Hematopoietic multipotent progenitor cell (in vitro differentiated cells): ENCODE measurements around the gene PRRT2. TPM values are rescaled to one million over a fixed set of nuclear protein-coding genes. Genes with fewer than 3 reads are reported as not detected.

ENCODE experiments used
- DNase-seq, 3 donors: peaks; one replicate each; pipeline ENCODE4 v3.0.0-alpha.2; 2011 to 2015; ENCODE audit warnings: low read depth in 2 of 3, low spot score in 2 of 3
- total RNA-seq: library from RNA; depleted of rRNA; stranded (reverse); fragments of >200 nt; gene quantifications from one replicate; pipeline ENCODE4 v1.2.3, GENCODE V29; 2012

PRRT2 gene
- total RNA-seq, 1 donor: 0.27 TPM

DNA sequence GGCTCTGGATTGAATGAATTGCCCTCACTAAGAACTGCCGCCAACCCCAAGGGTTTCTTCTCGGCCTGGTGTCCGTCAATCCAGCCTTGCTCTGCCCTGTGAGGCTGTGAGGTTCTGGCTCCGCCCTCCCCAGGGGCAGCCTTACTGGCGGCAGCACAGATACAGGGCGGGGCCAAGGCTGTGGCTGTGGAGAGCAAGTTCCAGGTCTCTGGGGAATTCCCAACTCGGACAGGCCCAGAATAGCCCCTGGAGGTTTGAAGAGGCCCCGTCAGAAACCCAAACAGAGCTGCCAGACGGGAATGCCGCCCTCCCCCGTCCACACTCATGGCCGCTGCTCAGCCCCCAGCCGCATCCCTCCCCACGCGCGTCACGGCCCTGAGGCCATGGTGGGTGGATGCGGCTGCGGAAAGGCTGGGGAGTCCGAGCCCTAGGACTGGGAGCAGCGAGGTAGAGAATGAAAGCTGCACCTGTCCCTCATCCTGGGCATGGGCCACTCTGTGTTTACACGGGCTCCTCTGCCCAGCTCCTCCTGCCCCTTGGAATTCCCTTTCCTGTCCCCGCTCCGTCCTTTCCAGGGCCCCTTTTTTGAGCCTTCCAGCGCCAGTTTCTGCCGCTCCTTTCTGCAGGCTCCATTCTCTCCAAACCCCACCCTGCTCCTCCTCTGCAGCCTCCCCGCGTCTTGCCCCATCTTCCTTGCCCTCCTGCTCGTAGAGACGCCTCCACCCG, 660 bp upstream of the PRRT2 start:
- DNase-seq: peak in 2 of 3 donors; percentile 73 to 75

DNA sequence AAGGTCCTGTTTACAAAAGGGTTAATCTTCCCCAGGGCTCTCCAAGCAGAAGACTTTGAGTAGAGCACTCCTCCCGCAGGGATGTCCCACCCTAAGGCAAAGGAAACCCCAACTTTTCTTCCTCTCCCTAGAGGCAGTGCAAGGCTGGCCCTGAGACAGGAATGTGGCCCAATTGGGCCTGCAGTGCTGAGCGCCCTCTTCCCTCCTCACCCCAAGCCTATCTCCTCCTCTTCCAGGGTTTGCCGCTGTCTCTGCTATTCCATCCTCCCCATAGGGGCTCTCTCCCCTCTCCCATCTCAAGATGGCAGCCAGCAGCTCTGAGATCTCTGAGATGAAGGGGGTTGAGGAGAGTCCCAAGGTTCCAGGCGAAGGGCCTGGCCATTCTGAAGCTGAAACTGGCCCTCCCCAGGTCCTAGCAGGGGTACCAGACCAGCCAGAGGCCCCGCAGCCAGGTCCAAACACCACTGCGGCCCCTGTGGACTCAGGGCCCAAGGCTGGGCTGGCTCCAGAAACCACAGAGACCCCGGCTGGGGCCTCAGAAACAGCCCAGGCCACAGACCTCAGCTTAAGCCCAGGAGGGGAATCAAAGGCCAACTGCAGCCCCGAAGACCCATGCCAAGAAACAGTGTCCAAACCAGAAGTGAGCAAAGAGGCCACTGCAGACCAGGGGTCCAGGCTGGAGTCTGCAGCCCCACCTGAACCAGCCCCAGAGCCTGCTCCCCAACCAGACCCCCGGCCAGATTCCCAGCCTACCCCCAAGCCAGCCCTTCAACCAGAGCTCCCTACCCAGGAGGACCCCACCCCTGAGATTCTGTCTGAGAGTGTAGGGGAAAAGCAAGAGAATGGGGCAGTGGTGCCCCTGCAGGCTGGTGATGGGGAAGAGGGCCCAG, 1.0 kb downstream of the PRRT2 start:
- DNase-seq: no peak

DNA sequence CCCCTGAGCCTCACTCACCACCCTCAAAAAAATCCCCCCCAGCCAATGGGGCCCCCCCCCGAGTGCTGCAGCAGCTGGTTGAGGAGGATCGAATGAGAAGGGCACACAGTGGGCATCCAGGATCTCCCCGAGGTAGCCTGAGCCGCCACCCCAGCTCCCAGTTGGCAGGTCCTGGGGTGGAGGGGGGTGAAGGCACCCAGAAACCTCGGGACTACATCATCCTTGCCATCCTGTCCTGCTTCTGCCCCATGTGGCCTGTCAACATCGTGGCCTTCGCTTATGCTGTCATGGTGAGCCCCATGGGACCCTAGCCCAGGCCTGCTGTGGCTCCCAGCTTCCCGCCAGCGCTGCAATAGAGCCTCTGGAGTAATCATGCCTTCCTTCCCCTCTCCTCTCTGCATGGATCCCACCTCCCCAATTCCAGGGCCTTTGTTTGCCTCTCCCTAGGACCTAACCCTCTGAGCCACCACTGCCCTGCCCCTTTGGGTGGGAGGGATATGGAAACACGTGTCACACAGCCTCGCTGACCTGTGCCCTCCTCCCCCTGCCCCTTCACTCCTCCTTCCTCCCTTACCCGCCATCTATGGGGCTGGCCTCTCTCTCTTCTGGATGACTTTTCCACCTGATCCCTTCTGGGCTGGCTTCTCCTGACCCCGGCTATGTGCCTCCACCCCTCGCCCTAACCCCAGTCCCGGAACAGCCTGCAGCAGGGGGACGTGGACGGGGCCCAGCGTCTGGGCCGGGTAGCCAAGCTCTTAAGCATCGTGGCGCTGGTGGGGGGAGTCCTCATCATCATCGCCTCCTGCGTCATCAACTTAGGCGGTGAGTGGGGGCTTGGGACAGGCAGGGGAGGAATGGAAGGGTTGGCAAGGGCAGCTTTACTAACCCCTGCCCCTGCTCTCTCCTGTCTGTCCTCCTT, 1.9 kb downstream of the PRRT2 start:
- no peak for DNase-seq

DNA sequence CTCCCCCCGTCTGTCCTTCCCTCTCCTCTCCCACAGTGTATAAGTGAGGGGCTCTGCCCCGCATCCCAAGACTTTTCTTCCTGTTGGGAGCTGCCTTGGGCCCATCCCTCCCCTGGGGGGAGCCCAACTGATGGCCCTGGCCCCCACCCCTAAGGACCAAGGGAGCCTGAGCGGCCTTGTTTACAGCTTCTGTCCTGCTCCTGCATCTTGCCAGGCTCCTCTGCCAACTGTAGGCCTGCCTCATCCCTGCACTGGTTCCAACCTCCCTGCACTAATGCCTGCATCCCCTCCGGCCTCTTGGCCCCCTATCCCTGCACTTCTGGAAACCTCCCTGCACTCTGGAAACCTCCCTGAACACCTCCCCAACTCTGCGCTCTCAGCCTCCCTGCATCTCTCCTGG, 2.6 kb downstream of the PRRT2 start:
- no peak for DNase-seq

DNA sequence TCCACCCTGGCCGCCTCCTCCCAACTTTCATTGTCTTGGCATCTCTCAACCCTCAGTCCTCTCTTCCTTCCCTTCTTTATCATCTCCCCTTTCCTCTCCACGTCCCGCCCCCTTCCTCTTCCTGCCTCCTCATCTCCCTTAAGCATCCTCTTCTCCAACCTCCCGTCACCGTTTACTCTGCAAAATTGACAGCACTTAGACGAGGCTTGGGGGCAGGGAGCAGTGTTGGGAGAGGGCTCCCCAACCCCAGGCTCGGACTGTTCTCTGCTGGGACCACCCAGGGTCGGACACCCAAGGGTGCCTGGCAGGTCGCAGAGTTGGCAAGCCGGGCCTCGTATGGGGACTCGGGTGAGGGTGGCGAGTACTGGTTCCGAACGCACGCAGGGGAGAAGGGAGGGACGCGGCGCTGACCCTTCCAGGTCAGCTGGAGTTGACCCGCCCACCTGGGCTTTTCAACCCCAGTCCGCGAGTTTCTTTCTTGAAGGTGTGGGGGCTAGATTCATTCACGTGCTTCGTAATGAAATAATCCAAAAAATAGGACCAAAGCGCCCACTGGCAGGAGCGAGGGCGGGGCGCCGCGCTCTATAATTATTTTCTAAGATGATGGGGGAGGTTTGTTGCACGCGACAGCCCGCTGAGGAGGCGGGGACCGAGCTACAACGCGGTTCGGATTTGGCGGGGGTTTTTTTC, 3.2 kb downstream of the PRRT2 start:
- no peak for DNase-seq

DNA sequence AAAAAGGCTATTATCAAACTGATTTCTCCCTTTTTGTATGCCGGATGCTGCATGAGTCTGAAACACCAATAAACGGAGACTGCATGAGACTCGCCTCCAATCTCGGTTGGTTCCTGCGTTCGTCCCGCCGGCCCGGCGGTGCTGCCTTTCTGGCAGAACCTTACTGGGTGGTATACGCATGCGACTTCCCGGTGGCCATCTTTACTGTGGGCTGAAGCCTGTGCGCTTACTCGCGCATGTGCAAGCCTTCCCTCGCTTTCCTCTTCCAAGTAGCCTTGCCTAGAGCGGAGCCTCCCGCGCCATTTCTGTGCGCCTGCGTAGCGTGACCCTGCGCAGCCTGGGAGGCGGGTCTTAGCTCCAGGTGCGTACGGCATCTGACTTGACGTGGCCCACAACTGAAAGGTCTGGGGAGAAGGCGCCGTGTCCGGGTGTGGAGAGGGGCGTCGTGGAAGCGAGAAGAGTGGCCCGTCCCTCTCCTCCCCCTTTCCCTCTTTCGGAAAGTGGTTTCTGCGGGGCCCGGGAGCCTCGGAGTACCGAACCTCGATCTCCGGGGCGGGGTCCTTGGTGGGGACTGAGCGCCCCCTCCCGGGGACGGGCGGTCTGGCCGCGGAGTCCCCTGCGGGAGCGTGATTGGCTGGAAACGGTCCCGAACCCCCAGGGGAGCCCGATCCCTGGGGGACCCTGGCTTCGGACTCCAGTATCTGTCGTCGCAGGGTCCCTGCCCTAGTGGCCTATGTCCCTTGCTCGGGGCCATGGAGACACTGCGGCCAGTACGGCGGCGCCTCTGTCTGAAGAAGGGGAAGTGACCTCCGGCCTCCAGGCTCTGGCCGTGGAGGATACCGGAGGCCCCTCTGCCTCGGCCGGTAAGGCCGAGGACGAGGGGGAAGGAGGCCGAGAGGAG, 4.0 kb downstream of the PRRT2 start, which contains the start of gene PAGR1:
Gene PAGR1 (plus strand): TSS at position 360 of the 901 bp plus-strand sequence. CDS start 374 bp downstream, at position 734.
- DNase-seq: peak; percentile 99

DNA sequence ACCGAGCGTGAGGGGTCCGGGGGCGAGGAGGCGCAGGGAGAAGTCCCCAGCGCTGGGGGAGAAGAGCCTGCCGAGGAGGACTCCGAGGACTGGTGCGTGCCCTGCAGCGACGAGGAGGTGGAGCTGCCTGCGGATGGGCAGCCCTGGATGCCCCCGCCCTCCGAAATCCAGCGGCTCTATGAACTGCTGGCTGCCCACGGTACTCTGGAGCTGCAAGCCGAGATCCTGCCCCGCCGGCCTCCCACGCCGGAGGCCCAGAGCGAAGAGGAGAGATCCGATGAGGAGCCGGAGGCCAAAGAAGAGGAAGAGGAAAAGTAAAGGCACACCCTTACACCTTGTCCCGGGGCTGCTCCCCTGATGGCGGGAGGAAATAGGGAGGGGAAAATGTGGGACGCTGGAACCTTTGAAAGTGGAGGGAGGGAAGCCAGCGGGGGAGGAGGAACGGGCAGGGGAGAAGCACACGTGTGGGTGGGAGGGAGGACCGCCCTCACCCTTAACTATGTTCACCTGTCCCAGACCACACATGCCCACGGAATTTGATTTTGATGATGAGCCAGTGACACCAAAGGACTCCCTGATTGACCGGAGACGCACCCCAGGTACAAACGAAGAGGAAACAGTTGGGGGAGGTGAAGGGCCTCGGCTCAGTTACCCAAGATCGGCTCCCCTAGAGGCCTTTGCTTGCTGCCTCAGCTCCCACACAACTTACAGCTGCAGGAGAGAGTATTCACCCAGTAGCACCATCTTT, 4.9 kb downstream of the PRRT2 start:
- DNase-seq: peak in 1 of 3 donors; percentile 51

DNA sequence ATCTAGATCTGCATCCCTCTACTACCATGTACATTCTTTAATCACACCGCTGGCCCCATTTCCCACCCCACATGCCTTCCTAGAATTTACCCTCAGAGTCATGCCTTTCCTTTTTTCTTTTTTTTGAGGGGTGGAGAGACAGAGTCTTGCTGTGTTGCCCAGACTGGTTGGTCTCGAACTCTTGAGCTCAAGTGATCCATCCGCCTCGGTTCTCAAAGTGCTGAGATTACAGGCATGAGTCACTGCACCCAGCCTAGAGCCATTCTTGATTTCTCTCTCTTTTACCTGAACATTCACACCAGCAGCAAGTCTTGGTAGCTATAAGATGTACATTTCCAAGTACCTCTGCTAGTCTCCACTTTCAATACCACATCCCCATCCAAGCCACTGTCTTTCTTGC, 6.1 kb downstream of the PRRT2 start:
- DNase-seq: no peak

DNA sequence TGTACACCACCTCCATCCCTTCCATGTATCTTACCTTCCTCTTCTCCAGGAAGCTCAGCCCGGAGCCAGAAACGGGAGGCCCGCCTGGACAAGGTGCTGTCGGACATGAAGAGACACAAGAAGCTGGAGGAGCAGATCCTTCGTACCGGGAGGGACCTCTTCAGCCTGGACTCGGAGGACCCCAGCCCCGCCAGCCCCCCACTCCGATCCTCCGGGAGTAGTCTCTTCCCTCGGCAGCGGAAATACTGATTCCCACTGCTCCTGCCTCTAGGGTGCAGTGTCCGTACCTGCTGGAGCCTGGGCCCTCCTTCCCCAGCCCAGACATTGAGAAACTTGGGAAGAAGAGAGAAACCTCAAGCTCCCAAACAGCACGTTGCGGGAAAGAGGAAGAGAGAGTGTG, 7.5 kb downstream of the PRRT2 start:
- no peak for DNase-seq

DNA sequence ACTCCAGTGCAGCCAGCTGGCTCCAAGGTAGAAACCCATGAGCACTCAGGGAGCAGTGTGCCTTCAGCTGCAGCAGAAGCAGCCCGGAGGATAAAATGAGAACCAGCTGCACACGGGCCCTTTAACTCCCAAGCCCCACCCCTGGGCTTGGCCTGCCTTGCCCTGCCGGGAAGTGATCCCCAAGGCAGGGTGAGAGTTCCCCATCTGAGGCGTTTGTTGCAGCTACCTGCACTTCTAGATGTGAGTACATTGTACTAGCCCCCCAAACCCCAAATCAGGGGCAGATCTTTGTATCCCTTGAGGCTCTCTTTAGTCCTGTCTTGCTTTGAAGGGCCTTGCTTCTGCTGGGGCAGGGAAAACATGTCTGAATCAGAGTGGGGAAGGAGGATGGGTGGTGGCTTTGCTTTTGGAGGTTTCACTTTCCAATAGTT, 8.3 kb downstream of the PRRT2 start, which contains the start of gene MVP:
Gene MVP (plus strand): TSS at position 192 of the 431 bp plus-strand sequence. CDS start 10,088 bp downstream, outside the sequence.
- peak in 1 of 3 donors; percentile 44 for DNase-seq

DNA sequence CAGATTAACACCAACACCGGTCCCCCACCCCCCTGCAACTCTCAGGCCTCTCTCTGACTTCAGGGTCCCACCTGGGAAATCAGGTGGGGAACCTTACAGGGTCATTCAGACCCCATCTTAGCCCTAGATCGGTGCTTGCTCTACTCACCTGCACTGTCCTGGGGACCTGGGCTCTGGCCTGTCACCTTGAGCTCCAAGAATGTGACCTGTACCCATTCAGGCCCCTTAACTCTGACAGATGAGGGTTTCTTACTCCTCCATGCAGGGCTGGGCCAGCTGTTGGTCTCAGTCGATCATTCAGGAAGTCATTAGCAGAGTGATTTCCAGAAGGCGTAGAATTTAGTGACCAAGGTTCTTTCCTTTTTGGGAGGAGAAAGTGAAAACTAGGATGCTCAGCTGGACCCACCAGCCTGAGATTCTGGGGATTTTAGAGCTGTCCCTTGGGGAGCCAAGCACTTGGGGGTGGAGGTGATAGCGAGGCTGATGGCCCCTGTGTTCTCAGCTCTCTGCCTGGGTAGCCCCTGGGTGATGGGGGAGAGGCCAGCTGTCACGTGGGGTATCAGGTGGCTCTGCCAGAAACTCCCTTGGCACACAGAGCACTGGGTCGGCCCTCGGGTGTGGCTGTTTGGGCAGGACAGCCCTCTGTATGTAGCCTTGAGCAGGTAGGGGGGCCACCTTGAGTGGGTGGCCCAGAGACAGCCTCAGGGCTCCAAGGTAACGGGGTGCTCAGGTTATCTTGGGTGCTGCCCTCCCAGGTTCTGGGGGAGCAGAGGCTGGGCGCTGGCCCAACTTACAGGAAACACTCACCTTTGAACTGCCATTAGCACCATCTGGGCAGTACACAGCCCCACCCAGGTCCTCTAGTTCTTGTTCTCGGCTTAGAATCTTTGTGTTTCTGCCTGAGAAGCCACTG, 9.0 kb downstream of the PRRT2 start:
- no peak for DNase-seq

DNA sequence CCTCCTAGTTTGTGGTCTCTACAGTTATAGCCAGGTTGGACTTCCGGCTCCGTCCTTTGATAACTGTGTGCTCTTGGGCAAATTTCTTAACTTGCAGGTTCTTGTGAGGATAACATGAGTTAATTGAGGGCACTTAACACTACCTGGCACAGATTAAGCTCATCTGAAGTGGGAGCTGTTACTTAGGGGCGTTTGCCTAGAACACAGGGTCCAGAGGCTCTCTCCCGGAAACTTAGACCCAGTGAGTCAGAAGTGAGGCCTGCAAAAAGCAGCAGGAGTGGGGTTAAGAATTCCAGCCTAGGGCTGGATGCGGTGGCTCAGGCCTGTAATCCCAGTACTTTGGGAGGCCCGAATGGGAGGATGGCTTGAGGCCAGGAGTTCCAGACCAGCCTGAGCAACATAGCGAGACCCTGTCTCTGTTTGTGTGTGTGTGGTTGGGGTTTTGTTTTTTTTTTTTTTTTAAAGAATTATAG, 9.7 kb downstream of the PRRT2 start:
- no peak for DNase-seq

DNA sequence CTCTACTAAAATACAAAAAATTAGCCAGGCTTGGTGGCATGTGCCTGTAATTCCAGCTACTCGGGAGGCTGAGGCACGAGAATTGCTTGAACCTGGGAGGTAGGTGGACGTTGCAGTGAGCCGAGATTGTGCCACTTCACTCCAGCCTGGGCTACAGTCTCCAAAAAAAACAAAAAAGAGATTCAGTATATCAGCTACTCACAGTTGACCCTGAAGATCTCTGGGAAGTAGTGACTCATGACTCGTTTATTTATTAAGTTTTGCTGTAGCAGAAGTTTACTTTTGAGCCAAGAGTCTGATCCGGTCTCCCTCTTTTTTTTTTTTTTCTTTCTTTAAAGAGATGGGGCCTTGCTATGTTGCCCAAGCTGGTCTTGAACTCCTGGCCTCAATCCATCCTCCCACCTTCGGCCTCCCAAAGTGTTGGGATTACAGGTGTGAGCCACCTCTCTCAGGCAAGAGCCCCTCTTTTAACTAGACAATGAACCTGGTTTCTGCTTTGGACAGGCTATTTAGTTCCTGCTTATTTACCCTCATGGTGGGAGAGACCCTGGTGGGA, 12.7 kb downstream of the PRRT2 start:
- DNase-seq: no peak

DNA sequence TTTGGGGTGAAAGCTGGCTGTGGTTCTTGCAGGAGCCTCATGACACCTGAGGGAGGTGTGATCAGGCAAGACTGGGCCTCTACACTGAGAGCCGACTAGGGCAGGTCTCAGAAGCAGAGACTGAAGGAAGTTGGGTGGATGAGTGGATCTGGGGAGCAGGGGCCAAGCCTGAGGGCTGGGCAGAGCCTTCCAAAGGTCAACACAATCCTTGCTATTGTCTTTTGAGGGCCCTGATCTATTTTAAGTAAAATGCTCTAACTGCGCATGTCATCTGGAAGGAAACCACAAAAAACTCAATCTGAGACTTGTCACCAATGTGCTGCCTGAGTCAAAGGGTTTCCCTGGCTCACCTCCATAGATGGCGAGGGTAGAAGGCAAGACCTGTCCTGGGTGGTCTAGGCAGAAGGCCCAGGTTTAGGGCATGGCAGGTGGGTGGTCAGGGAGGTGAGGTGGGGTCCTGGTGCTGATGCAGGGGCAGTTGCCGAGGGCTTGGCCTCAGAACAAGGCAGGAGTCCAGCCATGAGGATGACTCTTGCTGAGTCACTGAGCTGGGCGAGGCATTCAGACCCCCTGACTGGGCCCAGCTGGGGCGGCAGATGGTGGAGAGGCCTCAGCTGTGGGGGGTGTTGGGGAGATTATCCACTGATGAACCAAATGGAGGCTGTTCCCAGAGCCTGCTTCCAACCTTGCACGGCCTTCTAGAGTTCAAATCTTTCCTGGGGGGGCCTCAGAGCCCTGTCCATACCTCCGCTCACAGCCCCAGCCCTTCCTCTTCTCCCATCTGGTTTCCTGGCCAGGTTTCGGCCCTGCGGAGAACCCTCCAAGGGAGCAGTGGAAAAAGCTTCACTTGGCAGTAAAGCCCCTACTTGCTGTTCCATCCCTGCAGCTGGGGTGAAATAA, 13.4 kb downstream of the PRRT2 start:
- peak in 1 of 3 donors; percentile 24 for DNase-seq

DNA sequence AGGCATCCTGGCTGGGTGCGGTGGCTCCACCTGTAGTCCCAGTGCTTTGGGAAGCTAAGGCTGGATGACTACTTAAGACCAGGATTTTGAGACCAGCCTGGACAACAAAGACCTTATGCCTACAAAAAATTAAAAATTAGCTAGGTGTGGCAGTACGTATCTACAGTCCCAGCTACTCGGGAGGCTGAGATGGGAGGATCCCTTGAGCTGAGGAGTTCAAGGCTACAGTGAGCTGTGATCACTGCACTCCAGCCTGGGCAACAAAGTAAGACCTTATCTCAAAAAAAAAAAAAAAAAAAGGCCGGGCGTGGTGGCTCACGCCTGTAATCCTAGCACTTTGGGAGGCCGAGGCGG, 14.3 kb downstream of the PRRT2 start:
- DNase-seq: no peak

DNA sequence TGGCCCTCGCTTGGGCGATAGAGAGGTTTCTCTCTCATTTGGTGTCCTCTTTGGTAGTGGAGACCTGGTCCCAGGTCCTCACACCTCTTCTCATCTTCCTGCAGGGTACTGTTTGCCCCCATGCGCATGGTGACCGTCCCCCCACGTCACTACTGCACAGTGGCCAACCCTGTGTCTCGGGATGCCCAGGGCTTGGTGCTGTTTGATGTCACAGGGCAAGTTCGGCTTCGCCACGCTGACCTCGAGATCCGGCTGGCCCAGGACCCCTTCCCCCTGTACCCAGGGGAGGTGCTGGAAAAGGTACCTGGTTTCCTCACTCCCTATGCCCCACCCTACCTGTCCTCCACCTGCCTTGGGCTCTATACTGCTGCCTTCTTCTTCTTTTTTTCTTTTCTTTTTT, 18.8 kb downstream of the PRRT2 start:
- DNase-seq: no peak
